IMR-90 (cell line): ENCODE measurements around the gene SENP2. TPM values are rescaled to one million over a fixed set of nuclear protein-coding genes. Genes with fewer than 3 reads are reported as not detected.
A peak's percentile ranks its signal among the peaks of the same experiment; 100 is the strongest.
"Not testable (repeated sequence)": the region's sequence is repeated elsewhere in the genome, so short reads cannot be mapped to it uniquely, and the experiment has no call there.

ENCODE experiments used
- ATAC-seq: fragments of 200-7000 bp; cut with Tn5 transposase; 2 replicates; pipeline ENCODE4 v1.9.1; 2020; ENCODE audit warnings: low read depth, mild to moderate bottlenecking, moderate library complexity
- BruUV-seq: library from RNA; stranded (reverse); fragments of 400-500 nt; replicated peaks from 2 replicates; lab custom pipeline; 2021; lab: Mats Ljungman, UMichigan
- CTCF ChIA-PET: fragments of 300-600 bp; formaldehyde crosslinking; extraction: SDS; loops from one replicate; lab custom pipeline; 2021; ENCODE audit warnings: antibody characterized with exemption; lab: Yijun Ruan, JAX
- POLR2A ChIA-PET: fragments of 300-600 bp; sonication (Branson Sonifier 250); formaldehyde crosslinking; loops from one replicate; lab custom pipeline; 2022; ENCODE audit warnings: antibody characterized with exemption; ENCODE audit not compliant: unreplicated experiment; lab: Charles Lee
- DNase-seq: peaks from one replicate; pipeline ENCODE4 v3.0.0; 2013
- H2AFZ ChIP-seq: replicated peaks from 2 replicates; pipeline ENCODE3; 2013; ENCODE audit warnings: low read length, mild to moderate bottlenecking; ENCODE audit not compliant: poor library complexity
- H2AK5ac ChIP-seq: 2 replicates; pipeline ENCODE4 v1.6.1; 2013; ENCODE audit warnings: low read depth, low read length, inconsistent platforms
- H2AK9ac ChIP-seq: replicated peaks from 2 replicates; pipeline ENCODE3; 2013; ENCODE audit warnings: mild to moderate bottlenecking, low read depth, low read length, moderate library complexity; ENCODE audit not compliant: poor library complexity
- H2BK120ac ChIP-seq: 2 replicates; pipeline ENCODE4 v1.6.1; 2013; ENCODE audit warnings: low read depth, low read length, inconsistent platforms
- H2BK15ac ChIP-seq: 3 replicates; pipeline ENCODE4 v1.6.1; 2013; ENCODE audit warnings: low read depth, low read length, inconsistent platforms
- H2BK20ac ChIP-seq: 2 replicates; pipeline ENCODE4 v1.6.1; 2013; ENCODE audit warnings: low read depth, mild to moderate bottlenecking, inconsistent platforms, low read length, moderate library complexity
- H2BK5ac ChIP-seq: 2 replicates; pipeline ENCODE4 v1.6.1; 2013; ENCODE audit warnings: mild to moderate bottlenecking, low read depth, low read length, inconsistent platforms; ENCODE audit not compliant: poor library complexity, severe bottlenecking
- H3K14ac ChIP-seq: replicated peaks from 2 replicates; pipeline ENCODE4 v1.6.1; 2013; ENCODE audit warnings: low read depth, low read length, inconsistent platforms
- H3K18ac ChIP-seq: 2 replicates; pipeline ENCODE4 v1.6.1; 2013; ENCODE audit warnings: low read depth, low read length, control low read depth
- H3K23ac ChIP-seq: 2 replicates; pipeline ENCODE4 v1.6.1; 2013; ENCODE audit warnings: low read depth, low read length, inconsistent platforms
- H3K27ac ChIP-seq: 2 replicates; pipeline ENCODE4 v1.5.1; 2013; ENCODE audit warnings: mild to moderate bottlenecking, control low read depth, low read length; ENCODE audit not compliant: insufficient read depth
- H3K27me3 ChIP-seq: 2 replicates; pipeline ENCODE4 v1.6.1; 2013; ENCODE audit warnings: low read length; ENCODE audit not compliant: control insufficient read depth, insufficient read depth
- H3K36me3 ChIP-seq: 2 replicates; pipeline ENCODE4 v1.6.1; 2013; ENCODE audit warnings: low read length, mixed read lengths; ENCODE audit not compliant: control insufficient read depth, insufficient read depth
- H3K4ac ChIP-seq: 2 replicates; pipeline ENCODE4 v1.6.1; 2013; ENCODE audit warnings: low read depth, low read length, inconsistent platforms
- H3K4me1 ChIP-seq: 2 replicates; pipeline ENCODE4 v1.6.1; 2013; ENCODE audit warnings: low read length, mixed read lengths; ENCODE audit not compliant: control insufficient read depth, insufficient read depth
- H3K4me2 ChIP-seq: 2 replicates; pipeline ENCODE4 v1.6.1; 2013; ENCODE audit warnings: low read depth, mild to moderate bottlenecking, control low read depth, low read length, moderate library complexity
- H3K4me3 ChIP-seq: 2 replicates; pipeline ENCODE4 v1.5.1; 2013; ENCODE audit warnings: low read depth, mild to moderate bottlenecking, control low read depth, low read length, moderate library complexity; ENCODE audit not compliant: insufficient read depth
- H3K56ac ChIP-seq: 2 replicates; pipeline ENCODE4 v1.6.1; 2013; ENCODE audit warnings: low read length, inconsistent platforms; ENCODE audit not compliant: insufficient read depth; ENCODE audit errors: extremely low read depth
- H3K79me1 ChIP-seq, 2 experiments: 2 replicates each; pipeline ENCODE4 v1.6.1; 2013; ENCODE audit warnings: low read length in 2 of 2, inconsistent platforms in 1 of 2, low read depth in 1 of 2
- H3K9ac ChIP-seq: 2 replicates; pipeline ENCODE4 v1.6.1; 2013; ENCODE audit warnings: low read depth, low read length, control low read depth
- H3K9me1 ChIP-seq: 2 replicates; pipeline ENCODE4 v1.6.1; 2013; ENCODE audit warnings: low read length, inconsistent platforms; ENCODE audit not compliant: insufficient read depth
- H3K9me3 ChIP-seq: 2 replicates; pipeline ENCODE4 v1.6.1; 2013; ENCODE audit warnings: low read length; ENCODE audit not compliant: control insufficient read depth, insufficient read depth
- H4K20me1 ChIP-seq: 2 replicates; pipeline ENCODE4 v1.6.1; 2013; ENCODE audit warnings: low read length, inconsistent platforms; ENCODE audit not compliant: insufficient read depth
- H4K5ac ChIP-seq: 2 replicates; pipeline ENCODE4 v1.6.1; 2013; ENCODE audit warnings: mild to moderate bottlenecking, low read depth, low read length, control low read depth
- H4K8ac ChIP-seq, 2 experiments: 2 replicates each; pipeline ENCODE4 v1.6.1; 2013; ENCODE audit warnings: low read depth in 2 of 2, low read length in 2 of 2, control low read depth in 1 of 2, inconsistent platforms in 1 of 2
- H4K91ac ChIP-seq: 2 replicates; pipeline ENCODE4 v1.6.1; 2013; ENCODE audit warnings: low read depth, low read length, inconsistent platforms; ENCODE audit not compliant: insufficient read depth
- WGBS, 2 experiments: methylation state at CpG; one replicate each; pipeline versions ENCODE4 v1.1.5 to v1.1.7; 2013; ENCODE audit warnings: missing lambda C conversion rate in 2 of 2; ENCODE audit not compliant: insufficient read length in 1 of 2; ENCODE audit errors: extremely low coverage in 2 of 2; 5-methylcytosine and 5-hydroxymethylcytosine counted together
- dilution Hi-C: fragments of 300-500 bp; cut with HindIII; formaldehyde crosslinking; loops from one replicate; pipeline ENCODE4 v1.14.3; 2018; ENCODE audit warnings: low sequenced_read_pairs; ENCODE audit not compliant: unreplicated experiment
- in situ Hi-C: fragments of 300-500 bp; cut with MboI; formaldehyde crosslinking; loops from 3 replicates; pipeline ENCODE4 v1.14.3; 2019; ENCODE audit warnings: low sequenced_read_pairs, inconsistent platforms, mixed read lengths
- intact Hi-C: fragments of 100-400 bp; cut with micrococcal nuclease; formaldehyde crosslinking; loops from 2 replicates; pipeline ENCODE4 v1.10.0; 2022
- polyA plus RNA-seq, 3 experiments: library from polyadenylated mRNA; depleted of rRNA; stranded (reverse); fragments of >200 nt; gene quantifications; 2 replicates each; pipeline ENCODE4 v1.2.3, GENCODE V29; 2012; ENCODE audit warnings: low replicate concordance in 1 of 3
- total RNA-seq: library from RNA; depleted of rRNA; stranded (reverse); fragments of >200 nt; gene quantifications from 2 replicates; pipeline ENCODE4 v1.2.3, GENCODE V29; 2012
- TF ChIP-seq, protein P1 (sequence below): conservative IDR thresholded peaks from 2 replicates; pipeline ENCODE4 v1.5.1; 2012; ENCODE audit warnings: mild to moderate bottlenecking, low read depth, low read length, improper control_type of control experiment

Gene SENP2
- total and polyA plus RNA-seq, 2 of the 4 experiments (the other 2 are of a cell fraction), result 9.4 to 15.2 TPM

DNA sequence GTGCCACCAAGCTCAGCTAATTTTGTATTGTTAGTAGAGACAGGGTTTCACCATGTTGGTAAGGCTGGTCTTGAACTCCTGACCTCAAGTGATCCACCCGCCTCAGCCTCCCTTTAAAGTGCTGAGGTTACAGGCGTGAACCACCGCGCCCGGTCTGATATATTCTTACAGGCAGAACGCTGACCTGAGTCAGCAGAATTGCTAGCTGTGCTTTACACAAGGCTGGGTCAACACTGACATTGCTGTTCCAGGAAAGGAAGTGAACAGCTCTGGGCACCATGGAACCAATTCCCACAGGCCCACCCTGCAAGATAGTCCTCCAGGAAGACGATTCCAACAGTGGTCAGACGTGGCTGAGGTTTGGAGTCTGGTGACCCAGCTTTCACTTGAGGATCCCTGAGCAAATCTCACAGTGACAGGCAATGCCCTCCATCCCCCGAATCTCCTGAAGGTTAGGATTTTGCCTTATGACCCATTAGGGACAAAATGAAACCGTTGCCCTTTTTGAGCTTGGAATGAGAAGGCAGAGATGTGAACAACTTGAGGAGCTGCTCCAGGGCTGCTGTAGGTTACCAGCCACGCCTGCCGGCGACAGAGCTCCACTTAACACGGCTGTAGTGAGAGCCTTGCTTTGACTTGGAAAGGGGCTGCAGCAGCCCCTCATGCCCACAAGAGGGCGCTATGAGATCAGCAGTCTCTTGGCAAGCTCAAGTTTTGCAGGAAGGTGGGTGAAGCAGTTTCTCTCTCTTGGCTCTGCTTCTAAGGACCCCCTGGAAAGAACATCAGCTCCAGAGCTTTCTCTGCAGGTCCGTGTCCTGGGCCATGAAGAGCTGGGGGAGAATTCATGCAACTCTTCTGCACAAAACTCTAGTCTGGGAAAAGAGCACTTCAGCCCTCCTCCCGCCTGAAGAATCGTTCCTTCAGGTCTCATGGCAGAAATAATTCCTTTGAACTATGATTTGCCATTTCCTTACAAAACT lies 74.1 kb downstream of the SENP2 start (continued):
- TF ChIP-seq, protein P1, sequence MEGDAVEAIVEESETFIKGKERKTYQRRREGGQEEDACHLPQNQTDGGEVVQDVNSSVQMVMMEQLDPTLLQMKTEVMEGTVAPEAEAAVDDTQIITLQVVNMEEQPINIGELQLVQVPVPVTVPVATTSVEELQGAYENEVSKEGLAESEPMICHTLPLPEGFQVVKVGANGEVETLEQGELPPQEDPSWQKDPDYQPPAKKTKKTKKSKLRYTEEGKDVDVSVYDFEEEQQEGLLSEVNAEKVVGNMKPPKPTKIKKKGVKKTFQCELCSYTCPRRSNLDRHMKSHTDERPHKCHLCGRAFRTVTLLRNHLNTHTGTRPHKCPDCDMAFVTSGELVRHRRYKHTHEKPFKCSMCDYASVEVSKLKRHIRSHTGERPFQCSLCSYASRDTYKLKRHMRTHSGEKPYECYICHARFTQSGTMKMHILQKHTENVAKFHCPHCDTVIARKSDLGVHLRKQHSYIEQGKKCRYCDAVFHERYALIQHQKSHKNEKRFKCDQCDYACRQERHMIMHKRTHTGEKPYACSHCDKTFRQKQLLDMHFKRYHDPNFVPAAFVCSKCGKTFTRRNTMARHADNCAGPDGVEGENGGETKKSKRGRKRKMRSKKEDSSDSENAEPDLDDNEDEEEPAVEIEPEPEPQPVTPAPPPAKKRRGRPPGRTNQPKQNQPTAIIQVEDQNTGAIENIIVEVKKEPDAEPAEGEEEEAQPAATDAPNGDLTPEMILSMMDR, result peak; percentile 93

DNA sequence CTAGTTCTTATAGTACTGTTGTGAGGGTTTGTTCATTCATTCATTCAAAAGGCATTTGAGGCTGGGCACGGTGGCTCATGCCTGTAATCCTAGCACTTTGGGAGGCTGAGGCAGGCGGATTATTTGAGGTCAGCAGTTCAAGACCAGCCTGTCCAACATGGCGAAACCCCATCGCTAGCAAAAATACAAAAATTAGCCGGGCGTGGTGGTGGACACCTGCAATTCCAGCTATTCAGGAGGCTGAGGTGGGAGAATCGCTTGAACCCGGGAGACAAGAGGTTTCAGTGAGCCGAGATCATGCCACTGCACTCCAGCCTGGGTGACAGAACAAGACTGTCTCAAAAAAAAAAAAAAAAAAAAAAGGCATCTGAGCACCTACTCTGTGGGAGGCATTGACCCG lies 75.2 kb downstream of the SENP2 start:
- H3K14ac ChIP-seq, POLR2A ChIA-PET, H4K91ac ChIP-seq, H3K27ac ChIP-seq, H3K27me3 ChIP-seq, H3K9ac ChIP-seq, H2AK5ac ChIP-seq, H3K4me2 ChIP-seq, H3K23ac ChIP-seq, H3K9me3 ChIP-seq, DNase-seq, H3K4me3 ChIP-seq, H2AK9ac ChIP-seq, H3K56ac ChIP-seq, dilution Hi-C loops, BruUV-seq, H4K5ac ChIP-seq, H4K8ac ChIP-seq, H2BK20ac ChIP-seq, ATAC-seq, H2AFZ ChIP-seq, H2BK5ac ChIP-seq, H2BK120ac ChIP-seq, H3K4ac ChIP-seq, H3K18ac ChIP-seq, H2BK15ac ChIP-seq: not testable (repeated sequence)
- H3K79me1 ChIP-seq, result peaks cover 15 to 45% of the 10 kb centered on the region in 2 experiments
- H3K36me3 ChIP-seq, result peaks cover 33% of the 10 kb centered on the region
- WGBS, 2 experiments, result 86% methylated on average over 1 of the region's 10 CpGs; no CpG with 5 or more reads in 1 of the 2 experiments
- CTCF ChIA-PET, result interaction anchor here (0.8 to 1.5 kb wide), 4 partner anchors 226 to 282 kb away, joined by 3 to 7 read pairs (median 5); no protein-coding TSS in a partner anchor
- intact Hi-C loops, result loop anchor here (2.0 to 10.0 kb wide), 5 partner anchors 71 to 394 kb away; no protein-coding TSS in a partner anchor
- H4K20me1 ChIP-seq, result peaks cover 42% of the 10 kb centered on the region
- peaks cover 23% of the 10 kb centered on the region for H3K4me1 ChIP-seq
- peaks cover 17% of the 10 kb centered on the region for H3K9me1 ChIP-seq
- in situ Hi-C loops, result loop anchor here (25.0 kb wide), 2 partner anchors 251 to 601 kb away; no protein-coding TSS in a partner anchor
